Measurements from ENCODE around the gene SLC6A7. TPM values are rescaled to one million over a fixed set of nuclear protein-coding genes. Genes with fewer than 3 reads are reported as not detected.

SLC6A7 gene
- under 1 TPM in 2 of 3 donors, not detected in 1; 0.06 to 0.07 TPM for polyA plus RNA-seq (ENCODE audit: insufficient read length in 3 of 3)

GRCh38 chr5:150189728-150190502 is at the start of gene SLC6A7:
SLC6A7 (plus strand) TSS chr5:150190062; CDS start chr5:150190328, 266 bp downstream.
- no peak for DNase-seq (ENCODE audit: low read depth in 3 of 3, low spot score in 2 of 3)

- no peak for DNase-seq (ENCODE audit: low read depth in 3 of 3, low spot score in 2 of 3)
Measured at GRCh38 chr5:150140830-150141229, 49.0 kb upstream of the SLC6A7 start.

GRCh38 chr5:150141544-150142184 is 48.2 kb upstream of the SLC6A7 start:
- no peak for DNase-seq (ENCODE audit: low read depth in 3 of 3, low spot score in 2 of 3)

- DNase-seq (ENCODE audit: low read depth in 3 of 3, low spot score in 2 of 3), result no peak
Measured at GRCh38 chr5:150142185-150142958, 47.5 kb upstream of the SLC6A7 start.

GRCh38 chr5:150142959-150143349 is 46.9 kb upstream of the SLC6A7 start:
- DNase-seq (ENCODE audit: low read depth in 3 of 3, low spot score in 2 of 3), result no peak

GRCh38 chr5:150143350-150144245 is 46.3 kb upstream of the SLC6A7 start:
- no peak for DNase-seq (ENCODE audit: low read depth in 3 of 3, low spot score in 2 of 3)

GRCh38 chr5:150144246-150144801 is 45.5 kb upstream of the SLC6A7 start:
- no peak for DNase-seq (ENCODE audit: low read depth in 3 of 3, low spot score in 2 of 3)

- no peak for DNase-seq (ENCODE audit: low read depth in 3 of 3, low spot score in 2 of 3)
Measured at GRCh38 chr5:150144879-150145278, 45.0 kb upstream of the SLC6A7 start.

- no peak for DNase-seq (ENCODE audit: low read depth in 3 of 3, low spot score in 2 of 3)
Measured at GRCh38 chr5:150146235-150146634, 43.6 kb upstream of the SLC6A7 start.

- no peak for DNase-seq (ENCODE audit: low read depth in 3 of 3, low spot score in 2 of 3)
Measured at GRCh38 chr5:150146862-150147601, 42.8 kb upstream of the SLC6A7 start.

- no peak for DNase-seq (ENCODE audit: low read depth in 3 of 3, low spot score in 2 of 3)
Measured at GRCh38 chr5:150147670-150148069, 42.2 kb upstream of the SLC6A7 start.

- no peak for DNase-seq (ENCODE audit: low read depth in 3 of 3, low spot score in 2 of 3)
Measured at GRCh38 chr5:150148117-150148927, 41.5 kb upstream of the SLC6A7 start.

GRCh38 chr5:150149618-150150017 is 40.2 kb upstream of the SLC6A7 start:
- no peak for DNase-seq (ENCODE audit: low read depth in 3 of 3, low spot score in 2 of 3)

GRCh38 chr5:150152636-150153462 is 37.0 kb upstream of the SLC6A7 start:
- DNase-seq (ENCODE audit: low read depth in 3 of 3, low spot score in 2 of 3), result no peak

- DNase-seq (ENCODE audit: low read depth in 3 of 3, low spot score in 2 of 3), result no peak
Measured at GRCh38 chr5:150153483-150153882, 36.4 kb upstream of the SLC6A7 start.

- DNase-seq (ENCODE audit: low read depth in 3 of 3, low spot score in 2 of 3), result no peak
Measured at GRCh38 chr5:150153957-150154617, 35.8 kb upstream of the SLC6A7 start.

GRCh38 chr5:150154618-150155128 is 35.2 kb upstream of the SLC6A7 start:
- no peak for DNase-seq (ENCODE audit: low read depth in 3 of 3, low spot score in 2 of 3)
